Measurements from ENCODE around the gene ANKRA2. TPM values are rescaled to one million over a fixed set of nuclear protein-coding genes. Genes with fewer than 3 reads are reported as not detected.

Gene ANKRA2
- 10 to 100 TPM; 36.4 to 37.9 TPM for total RNA-seq

GRCh38 chr5:73565139-73565968 is at the start of gene ANKRA2, which contains the start of gene UTP15:
ANKRA2 (minus strand) TSS chr5:73565639; CDS start chr5:73562881, 2,758 bp downstream.
UTP15 (plus strand) TSS chr5:73565743; CDS start chr5:73567345, 1,602 bp downstream.
- peak within 1 kb of the TSS; percentile 99 for H3K27ac Mint-ChIP-seq

GRCh38 chr5:73615085-73615484 is 49.6 kb upstream of the ANKRA2 start:
- no peak for ATAC-seq (replicated peaks in 1 of 2)
- no peaks in the 10 kb centered on the region for H3K36me3 Mint-ChIP-seq (ENCODE audit: insufficient read depth in 2 of 2)
- DNase-seq, result no peak
- H3K27ac Mint-ChIP-seq, result no peak overlapping the region
- H3K9me3 Mint-ChIP-seq, result no peaks in the 10 kb centered on the region
- peaks cover 55% of the 10 kb centered on the region for H3K27me3 Mint-ChIP-seq (ENCODE audit: low read depth)
- H3K4me3 Mint-ChIP-seq, result no peak overlapping the region
- H3K4me1 Mint-ChIP-seq (ENCODE audit: low read depth), result no peaks in the 10 kb centered on the region

More at GRCh38 chr5:73565139-73565968, at the start of gene ANKRA2, which contains the start of gene UTP15:
- H3K36me3 Mint-ChIP-seq (ENCODE audit: insufficient read depth in 2 of 2), result peaks cover 5 to 14% of the 10 kb centered on the region in 2 donors
- H3K9me3 Mint-ChIP-seq, result no peaks in the 10 kb centered on the region
- ATAC-seq (replicated peaks in 1 of 2) (peak; percentile 96 to 97), DNase-seq (peak; percentile 99)
- H3K4me3 Mint-ChIP-seq, result peak within 1 kb of the TSS; percentile 97 to 98
- H3K27me3 Mint-ChIP-seq (ENCODE audit: low read depth), result no peaks in the 10 kb centered on the region
- peaks cover 35% of the 10 kb centered on the region for H3K4me1 Mint-ChIP-seq (ENCODE audit: low read depth)

- ATAC-seq (replicated peaks in 1 of 2), result no peak
- Mint-ChIP-seq H3K27ac (no peak overlapping the region), H3K36me3 (ENCODE audit: insufficient read depth in 2 of 2) (no peaks in the 10 kb centered on the region), H3K9me3 (no peaks in the 10 kb centered on the region), H3K4me3 (no peak overlapping the region), H3K27me3 (ENCODE audit: low read depth) (peaks cover 54% of the 10 kb centered on the region), H3K4me1 (ENCODE audit: low read depth) (no peaks in the 10 kb centered on the region)
- no peak for DNase-seq
Measured at GRCh38 chr5:73612799-73613198, 47.4 kb upstream of the ANKRA2 start.

- peaks cover 32% of the 10 kb centered on the region for H3K27me3 Mint-ChIP-seq (ENCODE audit: low read depth)
- H3K36me3 Mint-ChIP-seq (ENCODE audit: insufficient read depth in 2 of 2), result no peaks in the 10 kb centered on the region
- DNase-seq (no peak), ATAC-seq (replicated peaks in 1 of 2) (no peak)
- no peaks in the 10 kb centered on the region for H3K9me3 Mint-ChIP-seq
- no peaks in the 10 kb centered on the region for H3K4me1 Mint-ChIP-seq (ENCODE audit: low read depth)
- H3K27ac Mint-ChIP-seq, result no peak overlapping the region
- H3K4me3 Mint-ChIP-seq, result no peak overlapping the region
Measured at GRCh38 chr5:73607228-73607627, 41.8 kb upstream of the ANKRA2 start.

- Mint-ChIP-seq H3K36me3 (ENCODE audit: insufficient read depth in 2 of 2) (no peaks in the 10 kb centered on the region), H3K27me3 (ENCODE audit: low read depth) (peaks cover 24% of the 10 kb centered on the region), H3K4me3 (no peak overlapping the region), H3K4me1 (ENCODE audit: low read depth) (no peaks in the 10 kb centered on the region), H3K9me3 (peaks cover 2% of the 10 kb centered on the region in 2 donors), H3K27ac (no peak overlapping the region)
- DNase-seq (no peak), ATAC-seq (replicated peaks in 1 of 2) (no peak)
Measured at GRCh38 chr5:73606206-73606753, 40.8 kb upstream of the ANKRA2 start.

GRCh38 chr5:73605223-73606087 is 40.0 kb upstream of the ANKRA2 start:
- Mint-ChIP-seq H3K27ac (no peak overlapping the region), H3K4me1 (ENCODE audit: low read depth) (no peaks in the 10 kb centered on the region), H3K27me3 (ENCODE audit: low read depth) (peaks cover 23% of the 10 kb centered on the region), H3K36me3 (ENCODE audit: insufficient read depth in 2 of 2) (no peaks in the 10 kb centered on the region), H3K9me3 (peaks cover 2% of the 10 kb centered on the region in 2 donors), H3K4me3 (no peak overlapping the region)
- no peak for DNase-seq
- ATAC-seq (replicated peaks in 1 of 2), result no peak

GRCh38 chr5:73603998-73604397 is 38.6 kb upstream of the ANKRA2 start:
- H3K36me3 Mint-ChIP-seq (ENCODE audit: insufficient read depth in 2 of 2), result no peaks in the 10 kb centered on the region
- DNase-seq, result no peak
- no peak overlapping the region for H3K27ac Mint-ChIP-seq
- H3K4me1 Mint-ChIP-seq (ENCODE audit: low read depth), result no peaks in the 10 kb centered on the region
- no peak overlapping the region for H3K4me3 Mint-ChIP-seq
- peaks cover 15% of the 10 kb centered on the region for H3K27me3 Mint-ChIP-seq (ENCODE audit: low read depth)
- ATAC-seq (replicated peaks in 1 of 2), result no peak
- peaks cover 2% of the 10 kb centered on the region in 2 donors for H3K9me3 Mint-ChIP-seq

- ATAC-seq (replicated peaks in 1 of 2) (no peak), DNase-seq (no peak)
- no peaks in the 10 kb centered on the region for H3K36me3 Mint-ChIP-seq (ENCODE audit: insufficient read depth in 2 of 2)
- H3K27me3 Mint-ChIP-seq (ENCODE audit: low read depth), result peaks cover 8% of the 10 kb centered on the region
- H3K9me3 Mint-ChIP-seq, result peaks cover 2% of the 10 kb centered on the region in 2 donors
- no peak overlapping the region for H3K27ac Mint-ChIP-seq
- no peak overlapping the region for H3K4me3 Mint-ChIP-seq
- no peaks in the 10 kb centered on the region for H3K4me1 Mint-ChIP-seq (ENCODE audit: low read depth)
Measured at GRCh38 chr5:73599380-73599779, 33.9 kb upstream of the ANKRA2 start.

- Mint-ChIP-seq H3K27me3 (ENCODE audit: low read depth) (peaks cover 8% of the 10 kb centered on the region), H3K36me3 (ENCODE audit: insufficient read depth in 2 of 2) (no peaks in the 10 kb centered on the region), H3K9me3 (peaks cover 2% of the 10 kb centered on the region in 2 donors), H3K27ac (no peak overlapping the region), H3K4me3 (no peak overlapping the region), H3K4me1 (ENCODE audit: low read depth) (no peaks in the 10 kb centered on the region)
- no peak for ATAC-seq (replicated peaks in 1 of 2)
- peak in 1 of 2 donors; percentile 10 for DNase-seq
Measured at GRCh38 chr5:73596705-73597328, 31.4 kb upstream of the ANKRA2 start.

GRCh38 chr5:73592551-73592950 is 27.1 kb upstream of the ANKRA2 start:
- DNase-seq, result no peak
- H3K4me3 Mint-ChIP-seq, result no peak overlapping the region
- no peak overlapping the region for H3K27ac Mint-ChIP-seq
- no peaks in the 10 kb centered on the region for H3K4me1 Mint-ChIP-seq (ENCODE audit: low read depth)
- H3K27me3 Mint-ChIP-seq (ENCODE audit: low read depth), result no peaks in the 10 kb centered on the region
- no peaks in the 10 kb centered on the region for H3K36me3 Mint-ChIP-seq (ENCODE audit: insufficient read depth in 2 of 2)
- no peaks in the 10 kb centered on the region for H3K9me3 Mint-ChIP-seq
- ATAC-seq (replicated peaks in 1 of 2), result no peak

GRCh38 chr5:73591698-73592501 is 26.5 kb upstream of the ANKRA2 start:
- no peaks in the 10 kb centered on the region for H3K9me3 Mint-ChIP-seq
- H3K4me3 Mint-ChIP-seq, result no peak overlapping the region
- H3K27me3 Mint-ChIP-seq (ENCODE audit: low read depth), result no peaks in the 10 kb centered on the region
- DNase-seq (no peak), ATAC-seq (replicated peaks in 1 of 2) (no peak)
- no peaks in the 10 kb centered on the region for H3K36me3 Mint-ChIP-seq (ENCODE audit: insufficient read depth in 2 of 2)
- no peak overlapping the region for H3K27ac Mint-ChIP-seq
- no peaks in the 10 kb centered on the region for H3K4me1 Mint-ChIP-seq (ENCODE audit: low read depth)

GRCh38 chr5:73591102-73591695 is 25.8 kb upstream of the ANKRA2 start:
- Mint-ChIP-seq H3K27ac (no peak overlapping the region), H3K36me3 (ENCODE audit: insufficient read depth in 2 of 2) (no peaks in the 10 kb centered on the region), H3K27me3 (ENCODE audit: low read depth) (no peaks in the 10 kb centered on the region), H3K4me1 (ENCODE audit: low read depth) (no peaks in the 10 kb centered on the region), H3K4me3 (no peak overlapping the region), H3K9me3 (no peaks in the 10 kb centered on the region)
- peak; percentile 31 to 69 for DNase-seq
- ATAC-seq (replicated peaks in 1 of 2), result peak; percentile 45 to 60
